ENCODE data around the gene SLC25A47.

- TF ChIP-seq CCAR2 (IDR thresholded peaks at IDR 0.05; ENCODE audit: low read depth, low read length) (no peak), ZBTB11 (CRISPR knock-in tag; IDR thresholded peaks at IDR 0.05) (no peak), MGA (IDR thresholded peaks at IDR 0.05) (no peak), ZNF311 (CRISPR knock-in tag; IDR thresholded peaks at IDR 0.05) (no peak), POLR2A (conservative IDR thresholded peaks at IDR 0.05) (no peak)
Observed at GRCh38 chr14:100306998-100307765, 16.0 kb upstream of the SLC25A47 start.

Measured in K562 (cell line).